GM18951 (cell line): Measurements from ENCODE around the gene NCEH1.

ENCODE experiments used
- POLR2A ChIP-seq: IDR thresholded peaks from 4 replicates; pipeline ENCODE4 v1.6.1; 2011; ENCODE audit warnings: mild to moderate bottlenecking; ENCODE audit not compliant: insufficient read length, insufficient read depth; ENCODE audit errors: extremely low read depth
- in situ Hi-C: fragments of 300-500 bp; cut with MboI; formaldehyde crosslinking; loops from one replicate; pipeline ENCODE4 v1.12.0; 2022; ENCODE audit warnings: low sequenced_read_pairs, mixed read lengths, inconsistent platforms; ENCODE audit not compliant: unreplicated experiment

NCEH1 gene

GRCh38 chr3:172676196-172676922, 34.5 kb downstream of the NCEH1 start:
- TF ChIP-seq POLR2A = no peak
- in situ Hi-C loops = no loop called here

- no peak for TF ChIP-seq POLR2A
- in situ Hi-C loops = no loop called here
Observed at GRCh38 chr3:172675441-172676193, 35.2 kb downstream of the NCEH1 start.

GRCh38 chr3:172673210-172673679, 37.6 kb downstream of the NCEH1 start:
- TF ChIP-seq POLR2A = no peak
- in situ Hi-C loops = no loop called here

GRCh38 chr3:172669021-172669420, 41.8 kb downstream of the NCEH1 start:
- in situ Hi-C loops = loop anchor here (10.0 kb wide), 1 partner anchor 334 kb away; no protein-coding TSS in a partner anchor
- TF ChIP-seq POLR2A = no peak

GRCh38 chr3:172666873-172667694, 43.8 kb downstream of the NCEH1 start:
- TF ChIP-seq POLR2A = no peak

GRCh38 chr3:172666181-172666872, 44.5 kb downstream of the NCEH1 start:
- no peak for TF ChIP-seq POLR2A
- in situ Hi-C loops = loop anchor here (10.0 kb wide), 1 partner anchor 332 kb away; no protein-coding TSS in a partner anchor

More at GRCh38 chr3:172666873-172667694, 43.8 kb downstream of the NCEH1 start:
- in situ Hi-C loops = loop anchor here (10.0 kb wide), 1 partner anchor 332 kb away; no protein-coding TSS in a partner anchor

- in situ Hi-C loops = loop anchor here (10.0 kb wide), 1 partner anchor 331 kb away; no protein-coding TSS in a partner anchor
Observed at GRCh38 chr3:172665510-172665909, 45.4 kb downstream of the NCEH1 start.

GRCh38 chr3:172660421-172660820, 50.4 kb downstream of the NCEH1 start:
- in situ Hi-C loops = loop anchor here (10.0 kb wide), 1 partner anchor 326 kb away; no protein-coding TSS in a partner anchor

GRCh38 chr3:172659246-172660002, 51.4 kb downstream of the NCEH1 start:
- in situ Hi-C loops = loop anchor here (10.0 kb wide), 1 partner anchor 325 kb away; no protein-coding TSS in a partner anchor
- TF ChIP-seq POLR2A = no peak

- in situ Hi-C loops = no loop called here
- TF ChIP-seq POLR2A = no peak
Observed at GRCh38 chr3:172658344-172659245, 52.3 kb downstream of the NCEH1 start.

GRCh38 chr3:172656602-172657001, 54.3 kb downstream of the NCEH1 start:
- in situ Hi-C loops = no loop called here
- no peak for TF ChIP-seq POLR2A
